Epithelial cell of prostate (primary cell): Measurements from ENCODE around the gene TMTC1.
A peak's percentile ranks its signal among the peaks of the same experiment; 100 is the strongest.
"Not testable (repeated sequence)": the region's sequence is repeated elsewhere in the genome, so short reads cannot be mapped to it uniquely, and the experiment has no call there.

Experiments
- DNase-seq: peaks from one replicate; pipeline ENCODE4 v3.0.0-alpha.2; 2011; ENCODE audit warnings: low read depth, low spot score
- H3K27ac ChIP-seq: fragments of 450-650 bp; 2 replicates; pipeline ENCODE4 v1.5.1; 2017; ENCODE audit warnings: mild to moderate bottlenecking

The TMTC1 gene

GRCh38 chr12:29589286-29589820 lies 194.4 kb downstream of the TMTC1 start:
- no peak for DNase-seq
- H3K27ac ChIP-seq, result no peak overlapping the region

- H3K27ac ChIP-seq, result no peak overlapping the region
- no peak for DNase-seq
These were observed 201.0 kb downstream of the TMTC1 start for GRCh38 chr12:29582677-29583272.

- no peak overlapping the region for H3K27ac ChIP-seq
- no peak for DNase-seq
These were observed 201.6 kb downstream of the TMTC1 start for GRCh38 chr12:29582146-29582545.

GRCh38 chr12:29581631-29582030 lies 202.1 kb downstream of the TMTC1 start:
- no peak overlapping the region for H3K27ac ChIP-seq
- peak; percentile 43 for DNase-seq

GRCh38 chr12:29580971-29581370 lies 202.8 kb downstream of the TMTC1 start:
- DNase-seq, result no peak
- H3K27ac ChIP-seq, result no peak overlapping the region

- DNase-seq, result no peak
- no peak overlapping the region for H3K27ac ChIP-seq
These were observed 205.0 kb downstream of the TMTC1 start for GRCh38 chr12:29578731-29579130.

GRCh38 chr12:29578070-29578469 lies 205.7 kb downstream of the TMTC1 start:
- no peak for DNase-seq
- no peak overlapping the region for H3K27ac ChIP-seq

- no peak for DNase-seq
- no peak overlapping the region for H3K27ac ChIP-seq
These were observed 209.2 kb downstream of the TMTC1 start for GRCh38 chr12:29574500-29574899.

- no peak for DNase-seq
- H3K27ac ChIP-seq, result no peak overlapping the region
These were observed 210.8 kb downstream of the TMTC1 start for GRCh38 chr12:29572938-29573337.

GRCh38 chr12:29572464-29572863 lies 211.3 kb downstream of the TMTC1 start:
- no peak for DNase-seq

GRCh38 chr12:29569132-29569757 lies 214.5 kb downstream of the TMTC1 start:
- no peak for DNase-seq
- no peak overlapping the region for H3K27ac ChIP-seq

More at GRCh38 chr12:29572464-29572863, 211.3 kb downstream of the TMTC1 start:
- no peak overlapping the region for H3K27ac ChIP-seq

GRCh38 chr12:29566441-29566840 lies 217.3 kb downstream of the TMTC1 start:
- DNase-seq, result no peak
- no peak overlapping the region for H3K27ac ChIP-seq

GRCh38 chr12:29565727-29566126 lies 218.0 kb downstream of the TMTC1 start:
- H3K27ac ChIP-seq, result no peak overlapping the region
- no peak for DNase-seq

- no peak overlapping the region for H3K27ac ChIP-seq
These were observed 218.8 kb downstream of the TMTC1 start for GRCh38 chr12:29564925-29565324.

GRCh38 chr12:29563636-29564035 lies 220.1 kb downstream of the TMTC1 start:
- DNase-seq, result no peak
- no peak overlapping the region for H3K27ac ChIP-seq

More at GRCh38 chr12:29564925-29565324, 218.8 kb downstream of the TMTC1 start:
- DNase-seq, result no peak

GRCh38 chr12:29563071-29563470 lies 220.7 kb downstream of the TMTC1 start:
- no peak overlapping the region for H3K27ac ChIP-seq

GRCh38 chr12:29562110-29562804 lies 221.5 kb downstream of the TMTC1 start:
- no peak for DNase-seq
- no peak overlapping the region for H3K27ac ChIP-seq

More at GRCh38 chr12:29563071-29563470, 220.7 kb downstream of the TMTC1 start:
- no peak for DNase-seq

GRCh38 chr12:29561664-29562071 lies 222.1 kb downstream of the TMTC1 start:
- DNase-seq, result no peak
- H3K27ac ChIP-seq, result no peak overlapping the region

GRCh38 chr12:29559198-29559597 lies 224.5 kb downstream of the TMTC1 start:
- no peak overlapping the region for H3K27ac ChIP-seq
- DNase-seq, result no peak

GRCh38 chr12:29556363-29556762 lies 227.4 kb downstream of the TMTC1 start:
- DNase-seq, result no peak
- H3K27ac ChIP-seq, result no peak overlapping the region

GRCh38 chr12:29555451-29555850 lies 228.3 kb downstream of the TMTC1 start:
- not testable (repeated sequence) for H3K27ac ChIP-seq, DNase-seq
